ENCODE data around the gene CNTNAP2.

DNA sequence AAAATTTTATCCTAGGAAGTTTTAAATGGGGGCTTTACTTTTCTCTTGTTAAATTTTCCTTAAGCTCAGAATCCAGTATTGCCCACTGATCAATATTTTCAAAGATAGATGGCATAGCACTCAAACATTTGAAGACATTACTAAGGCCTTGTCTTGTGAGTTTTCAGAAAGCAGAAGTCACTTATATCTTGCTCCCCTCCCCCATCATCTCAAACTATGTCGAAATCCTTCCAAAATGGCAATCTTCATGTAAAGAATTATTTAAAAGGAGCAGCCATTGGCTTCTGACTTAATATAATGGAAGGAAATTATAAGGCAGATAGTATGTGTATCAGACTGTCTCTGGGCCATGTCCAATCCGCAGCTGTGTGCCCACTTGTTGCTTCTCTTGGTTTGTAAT, 1920.4 kb downstream of the CNTNAP2 start:
- no peak for TF ChIP-seq SATB2 (CRISPR knock-in tag; IDR thresholded peaks at IDR 0.05)
- TF ChIP-seq NCOA5 (CRISPR knock-in tag; IDR thresholded peaks at IDR 0.05), result no peak
- TF ChIP-seq ZNF441 (CRISPR knock-in tag; IDR thresholded peaks at IDR 0.05; ENCODE audit: borderline replicate concordance), result no peak
- TF ChIP-seq, protein P1, sequence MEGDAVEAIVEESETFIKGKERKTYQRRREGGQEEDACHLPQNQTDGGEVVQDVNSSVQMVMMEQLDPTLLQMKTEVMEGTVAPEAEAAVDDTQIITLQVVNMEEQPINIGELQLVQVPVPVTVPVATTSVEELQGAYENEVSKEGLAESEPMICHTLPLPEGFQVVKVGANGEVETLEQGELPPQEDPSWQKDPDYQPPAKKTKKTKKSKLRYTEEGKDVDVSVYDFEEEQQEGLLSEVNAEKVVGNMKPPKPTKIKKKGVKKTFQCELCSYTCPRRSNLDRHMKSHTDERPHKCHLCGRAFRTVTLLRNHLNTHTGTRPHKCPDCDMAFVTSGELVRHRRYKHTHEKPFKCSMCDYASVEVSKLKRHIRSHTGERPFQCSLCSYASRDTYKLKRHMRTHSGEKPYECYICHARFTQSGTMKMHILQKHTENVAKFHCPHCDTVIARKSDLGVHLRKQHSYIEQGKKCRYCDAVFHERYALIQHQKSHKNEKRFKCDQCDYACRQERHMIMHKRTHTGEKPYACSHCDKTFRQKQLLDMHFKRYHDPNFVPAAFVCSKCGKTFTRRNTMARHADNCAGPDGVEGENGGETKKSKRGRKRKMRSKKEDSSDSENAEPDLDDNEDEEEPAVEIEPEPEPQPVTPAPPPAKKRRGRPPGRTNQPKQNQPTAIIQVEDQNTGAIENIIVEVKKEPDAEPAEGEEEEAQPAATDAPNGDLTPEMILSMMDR (CRISPR knock-in tag; IDR thresholded peaks at IDR 0.05), result no peak
- no peak for TF ChIP-seq MATR3 (CRISPR knock-in tag; IDR thresholded peaks at IDR 0.05)
